ENCODE results near the gene MED25. TPM values are rescaled to one million over a fixed set of nuclear protein-coding genes. Genes with fewer than 3 reads are reported as not detected.
A peak's percentile ranks its signal among the peaks of the same experiment; 100 is the strongest.

Gene MED25
- total and polyA plus RNA-seq, 9 of the 15 experiments (the other 6 are each of a cell fraction or from before 2014, with no cell fraction given), result 4.1 to 93.9 (median 19.3) TPM

DNA sequence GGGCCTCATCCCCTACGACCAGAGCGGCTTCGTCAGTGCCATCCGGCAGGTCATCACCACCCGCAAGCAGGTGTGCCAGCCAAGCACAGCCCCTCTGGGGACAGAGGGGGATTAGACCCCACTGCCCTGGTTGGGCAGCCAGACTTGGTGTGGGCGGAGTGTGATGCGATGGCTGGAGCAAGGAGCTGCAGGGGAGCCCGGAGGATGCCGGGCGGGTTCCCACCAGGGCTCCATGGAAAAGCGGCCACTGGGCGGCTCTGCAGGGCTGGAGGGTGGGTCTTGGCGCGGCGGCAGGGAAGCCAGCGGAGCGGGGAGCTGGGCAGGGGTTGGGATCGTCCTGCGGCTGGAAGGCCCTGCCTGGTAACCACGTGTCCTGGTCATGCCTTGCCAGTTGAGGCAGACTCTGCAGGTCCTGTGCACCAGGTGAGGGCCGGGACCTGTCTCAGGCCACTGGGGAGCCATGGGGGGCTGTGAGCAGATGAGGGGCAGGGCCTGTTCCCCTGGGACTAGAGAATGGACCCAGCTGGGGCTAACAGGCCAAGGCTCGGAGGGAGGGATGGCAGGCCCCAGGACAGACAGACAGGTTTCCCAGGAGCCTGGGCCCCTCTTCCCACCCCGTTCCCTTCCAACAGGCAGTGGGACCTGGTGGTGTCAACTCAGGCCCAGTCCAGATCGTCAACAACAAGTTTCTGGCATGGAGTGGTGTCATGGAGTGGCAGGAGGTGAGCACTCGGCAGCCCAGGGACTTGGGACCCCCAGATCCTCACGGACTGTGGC lies 39.2 kb downstream of the MED25 start (continued):
- no peak for TF ChIP-seq PHB2 (IDR thresholded peaks at IDR 0.05; ENCODE audit: low read depth)
- no peak for TF ChIP-seq ATF6 (CRISPR knock-in tag; IDR thresholded peaks at IDR 0.05)
- TF ChIP-seq CHD4 (IDR thresholded peaks at IDR 0.05; ENCODE audit: insufficient read depth, insufficient replicate concordance, low read depth, low read length, poor library complexity, severe bottlenecking), result no peak
- TF ChIP-seq ZNF57 (CRISPR knock-in tag; IDR thresholded peaks at IDR 0.05), result no peak
- no peak for TF ChIP-seq BACH1 (tag; IDR thresholded peaks at IDR 0.05)
- no peak for TF ChIP-seq NR2C1 (IDR thresholded peaks at IDR 0.05)
- TF ChIP-seq NR2C1 (tag; IDR thresholded peaks at IDR 0.05), result no peak
- TF ChIP-seq ADNP (tag; IDR thresholded peaks at IDR 0.05), result no peak
- peak; percentile 44; the same call in 1 of the 2 replicates for TF ChIP-seq SMARCA5 (IDR thresholded peaks at IDR 0.05)
- TF ChIP-seq HNRNPUL1 (IDR thresholded peaks at IDR 0.05; ENCODE audit: low read length), result no peak
- TF ChIP-seq HNRNPH1 (optimal IDR thresholded peaks at IDR 0.05; ENCODE audit: low read depth, low read length), result no peak
- no peak for TF ChIP-seq BMI1 (IDR thresholded peaks at IDR 0.05; ENCODE audit: low read length)
- TF ChIP-seq, protein P1, sequence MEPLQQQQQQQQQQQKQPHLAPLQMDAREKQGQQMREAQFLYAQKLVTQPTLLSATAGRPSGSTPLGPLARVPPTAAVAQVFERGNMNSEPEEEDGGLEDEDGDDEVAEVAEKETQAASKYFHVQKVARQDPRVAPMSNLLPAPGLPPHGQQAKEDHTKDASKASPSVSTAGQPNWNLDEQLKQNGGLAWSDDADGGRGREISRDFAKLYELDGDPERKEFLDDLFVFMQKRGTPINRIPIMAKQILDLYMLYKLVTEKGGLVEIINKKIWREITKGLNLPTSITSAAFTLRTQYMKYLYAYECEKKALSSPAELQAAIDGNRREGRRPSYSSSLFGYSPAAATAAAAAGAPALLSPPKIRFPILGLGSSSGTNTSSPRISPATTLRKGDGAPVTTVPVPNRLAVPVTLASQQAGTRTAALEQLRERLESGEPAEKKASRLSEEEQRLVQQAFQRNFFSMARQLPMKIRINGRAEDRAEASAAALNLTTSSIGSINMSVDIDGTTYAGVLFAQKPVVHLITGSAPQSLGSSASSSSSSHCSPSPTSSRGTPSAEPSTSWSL (CRISPR knock-in tag; IDR thresholded peaks at IDR 0.05; ENCODE audit: borderline replicate concordance), result no peak
- 0 out of 2 replicates have a peak, but pooled peaks have one; percentile 1 for TF ChIP-seq POLR2AphosphoS5 (IDR thresholded peaks at IDR 0.05; ENCODE audit: control insufficient read depth, insufficient read depth, low read depth, low read length)
- no peak for TF ChIP-seq ZNF354B (CRISPR knock-in tag; IDR thresholded peaks at IDR 0.05)
- TF ChIP-seq POLR3A (IDR thresholded peaks at IDR 0.05; ENCODE audit: borderline replicate concordance, extremely low read depth, insufficient read depth, insufficient read length), result no peak
- TF ChIP-seq ZNF146 (CRISPR knock-in tag; IDR thresholded peaks at IDR 0.05; ENCODE audit: unreplicated experiment), result no peak
- no peak for TF ChIP-seq ZKSCAN1 (IDR thresholded peaks at IDR 0.05; ENCODE audit: low read depth, low read length)
- TF ChIP-seq NEUROD1 (IDR thresholded peaks at IDR 0.05; ENCODE audit: borderline replicate concordance, low read depth, low read length, partially characterized antibody), result no peak
- no peak for TF ChIP-seq KLF16 (IDR thresholded peaks at IDR 0.05)
- TF ChIP-seq XRCC5 (IDR thresholded peaks at IDR 0.05; ENCODE audit: low read depth, low read length), result no peak
- no peak for TF ChIP-seq DNMT1 (IDR thresholded peaks at IDR 0.05)
- TF ChIP-seq, protein P2, sequence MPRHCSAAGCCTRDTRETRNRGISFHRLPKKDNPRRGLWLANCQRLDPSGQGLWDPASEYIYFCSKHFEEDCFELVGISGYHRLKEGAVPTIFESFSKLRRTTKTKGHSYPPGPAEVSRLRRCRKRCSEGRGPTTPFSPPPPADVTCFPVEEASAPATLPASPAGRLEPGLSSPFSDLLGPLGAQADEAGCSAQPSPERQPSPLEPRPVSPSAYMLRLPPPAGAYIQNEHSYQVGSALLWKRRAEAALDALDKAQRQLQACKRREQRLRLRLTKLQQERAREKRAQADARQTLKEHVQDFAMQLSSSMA (CRISPR knock-in tag; IDR thresholded peaks at IDR 0.05), result no peak
- TF ChIP-seq, protein P3, sequence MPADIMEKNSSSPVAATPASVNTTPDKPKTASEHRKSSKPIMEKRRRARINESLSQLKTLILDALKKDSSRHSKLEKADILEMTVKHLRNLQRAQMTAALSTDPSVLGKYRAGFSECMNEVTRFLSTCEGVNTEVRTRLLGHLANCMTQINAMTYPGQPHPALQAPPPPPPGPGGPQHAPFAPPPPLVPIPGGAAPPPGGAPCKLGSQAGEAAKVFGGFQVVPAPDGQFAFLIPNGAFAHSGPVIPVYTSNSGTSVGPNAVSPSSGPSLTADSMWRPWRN (IDR thresholded peaks at IDR 0.05; ENCODE audit: low read depth), result no peak

All from K562 (cell line).